Measurements from ENCODE around the gene RAB3GAP2. TPM values are rescaled to one million over a fixed set of nuclear protein-coding genes. Genes with fewer than 3 reads are reported as not detected.

The RAB3GAP2 gene
- total RNA-seq, 6 experiments from 2014 or later: 13.3 to 20.4 (median 18.4) TPM

- WGBS (ENCODE audit: insufficient coverage, low coverage, low lambda C conversion rate, missing lambda C conversion rate): 92% methylated on average over 3 of the region's 4 CpGs
- intact Hi-C loops (cut with DNase I): no loop called here
- Histone ChIP-seq H3K4me1 (no peaks in the 10 kb centered on the region), H3K27me3 (no peaks in the 10 kb centered on the region), H3K36me3 (no peaks in the 10 kb centered on the region), H3K9me3 (no peaks in the 10 kb centered on the region), H3K27ac (no peak overlapping the region), H3K4me3 (no peak overlapping the region)
- TF ChIP-seq, protein P1, sequence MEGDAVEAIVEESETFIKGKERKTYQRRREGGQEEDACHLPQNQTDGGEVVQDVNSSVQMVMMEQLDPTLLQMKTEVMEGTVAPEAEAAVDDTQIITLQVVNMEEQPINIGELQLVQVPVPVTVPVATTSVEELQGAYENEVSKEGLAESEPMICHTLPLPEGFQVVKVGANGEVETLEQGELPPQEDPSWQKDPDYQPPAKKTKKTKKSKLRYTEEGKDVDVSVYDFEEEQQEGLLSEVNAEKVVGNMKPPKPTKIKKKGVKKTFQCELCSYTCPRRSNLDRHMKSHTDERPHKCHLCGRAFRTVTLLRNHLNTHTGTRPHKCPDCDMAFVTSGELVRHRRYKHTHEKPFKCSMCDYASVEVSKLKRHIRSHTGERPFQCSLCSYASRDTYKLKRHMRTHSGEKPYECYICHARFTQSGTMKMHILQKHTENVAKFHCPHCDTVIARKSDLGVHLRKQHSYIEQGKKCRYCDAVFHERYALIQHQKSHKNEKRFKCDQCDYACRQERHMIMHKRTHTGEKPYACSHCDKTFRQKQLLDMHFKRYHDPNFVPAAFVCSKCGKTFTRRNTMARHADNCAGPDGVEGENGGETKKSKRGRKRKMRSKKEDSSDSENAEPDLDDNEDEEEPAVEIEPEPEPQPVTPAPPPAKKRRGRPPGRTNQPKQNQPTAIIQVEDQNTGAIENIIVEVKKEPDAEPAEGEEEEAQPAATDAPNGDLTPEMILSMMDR (IDR thresholded peaks at IDR 0.05): no peak
- TF ChIP-seq POLR2A (IDR thresholded peaks at IDR 0.05): no peak
- DNase-seq (no peak), ATAC-seq (no peak)
Observed at GRCh38 chr1:220294846-220295301, 22.6 kb upstream of the RAB3GAP2 start.

DNA sequence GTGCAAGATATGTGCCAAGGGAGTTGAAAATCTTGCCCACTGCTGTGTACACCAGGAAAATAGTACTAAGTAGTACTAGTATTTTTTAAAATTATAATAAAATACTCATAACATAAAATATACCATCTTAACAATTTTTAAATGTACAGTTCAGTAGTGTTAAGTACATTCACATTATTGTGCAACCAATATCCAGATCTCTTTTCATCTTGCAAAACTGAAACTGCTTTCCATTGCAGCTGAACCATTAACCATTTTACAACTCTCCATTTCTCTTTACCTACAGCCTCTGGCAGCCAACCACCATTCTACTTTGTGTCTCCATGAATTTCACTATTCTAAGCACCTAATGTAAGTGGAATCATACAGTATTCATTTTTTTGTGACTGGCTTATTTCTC is 19.3 kb upstream of the RAB3GAP2 start:
- no peak overlapping the region for H3K4me3 ChIP-seq
- no peak overlapping the region for H3K27ac ChIP-seq
- ATAC-seq: no peak
- H3K4me1 ChIP-seq: no peaks in the 10 kb centered on the region
- no peaks in the 10 kb centered on the region for H3K9me3 ChIP-seq
- no peak for DNase-seq
- intact Hi-C loops (cut with DNase I): no loop called here
- H3K36me3 ChIP-seq: no peaks in the 10 kb centered on the region
- H3K27me3 ChIP-seq: no peaks in the 10 kb centered on the region
- no peak for TF ChIP-seq POLR2A (IDR thresholded peaks at IDR 0.05)
- TF ChIP-seq, protein P1 (IDR thresholded peaks at IDR 0.05): no peak

DNA sequence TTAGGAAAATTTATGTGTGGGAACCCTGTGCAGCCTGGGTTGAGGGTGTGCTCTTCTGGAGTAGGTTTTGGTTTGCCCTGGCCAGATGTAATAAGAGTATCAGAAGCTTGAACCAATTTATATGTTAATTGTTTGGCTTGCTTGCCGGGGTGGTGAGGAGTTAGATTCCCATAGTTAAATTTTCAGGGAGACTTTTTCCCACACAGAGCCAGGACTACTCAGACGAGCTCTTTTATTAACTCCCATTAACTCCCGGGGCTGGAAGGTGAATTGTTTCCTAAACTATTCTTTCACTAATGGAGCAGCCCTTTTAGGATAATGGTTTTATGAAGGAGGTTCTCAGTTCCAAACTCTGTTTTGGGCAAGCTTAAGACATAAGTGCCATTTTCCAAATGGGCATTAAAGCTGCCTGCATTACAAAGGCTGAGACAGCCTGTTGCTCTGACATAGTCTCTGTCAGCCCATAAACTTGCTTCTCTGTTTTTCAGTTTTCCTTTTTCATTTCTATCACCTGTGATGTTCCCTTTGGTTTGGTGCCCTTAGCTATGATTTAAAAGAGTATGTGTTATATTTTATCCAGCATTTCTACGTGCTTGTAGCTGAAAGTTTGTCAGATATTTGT is 18.0 kb upstream of the RAB3GAP2 start:
- TF ChIP-seq, protein P1 (IDR thresholded peaks at IDR 0.05): no peak
- no peak for TF ChIP-seq POLR2A (IDR thresholded peaks at IDR 0.05)
- 47% methylated on average over 4 of the region's 4 CpGs for WGBS (ENCODE audit: insufficient coverage, low coverage, low lambda C conversion rate, missing lambda C conversion rate)

DNA sequence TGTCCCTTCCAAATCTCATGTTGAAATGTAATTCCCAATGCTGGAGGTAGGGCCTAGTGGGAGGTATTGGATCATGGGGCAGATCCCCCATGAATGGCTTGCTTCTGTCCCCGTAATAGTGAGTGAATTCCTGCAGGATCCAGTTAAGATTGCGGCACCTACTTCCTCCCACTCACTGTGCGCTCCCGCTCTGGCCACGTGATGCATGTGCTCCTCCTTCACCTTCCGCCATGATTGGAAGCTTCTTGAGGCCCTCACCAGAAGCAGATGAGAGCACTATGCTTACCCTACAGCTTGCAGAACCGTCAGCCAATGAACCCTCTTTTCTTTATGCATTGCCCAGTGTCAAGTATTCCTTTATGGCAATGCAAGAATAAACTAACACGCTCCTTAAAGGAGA is 14.9 kb upstream of the RAB3GAP2 start:
- intact Hi-C loops (cut with DNase I): loop anchor here in 1 of 2 donors (10.0 kb wide), 1 partner anchor 62 kb away; no protein-coding TSS in a partner anchor
- Histone ChIP-seq H3K27ac (no peak overlapping the region), H3K4me1 (no peaks in the 10 kb centered on the region), H3K36me3 (no peaks in the 10 kb centered on the region), H3K9me3 (no peaks in the 10 kb centered on the region), H3K4me3 (no peak overlapping the region), H3K27me3 (no peaks in the 10 kb centered on the region)
- DNase-seq: no peak
- 80% methylated on average over 3 of the region's 8 CpGs for WGBS (ENCODE audit: insufficient coverage, low coverage, low lambda C conversion rate, missing lambda C conversion rate)
- no peak for ATAC-seq
- no peak for TF ChIP-seq POLR2A (IDR thresholded peaks at IDR 0.05)
- TF ChIP-seq, protein P1 (IDR thresholded peaks at IDR 0.05): no peak

More for the DNA sequence above, 18.0 kb upstream of the RAB3GAP2 start:
- H3K36me3 ChIP-seq: no peaks in the 10 kb centered on the region
- H3K4me1 ChIP-seq: no peaks in the 10 kb centered on the region
- no peaks in the 10 kb centered on the region for H3K27me3 ChIP-seq
- H3K4me3 ChIP-seq: no peak overlapping the region
- ATAC-seq (no peak), DNase-seq (no peak)
- H3K9me3 ChIP-seq: no peaks in the 10 kb centered on the region
- H3K27ac ChIP-seq: no peak overlapping the region
- intact Hi-C loops (cut with DNase I): no loop called here

All from right lobe of liver (tissue), 6 donors.